LNCaP clone FGC (cell line): ENCODE data around the gene GNAS-AS1.
A peak's percentile ranks its signal among the peaks of the same experiment; 100 is the strongest.
"Not testable (repeated sequence)": the region's sequence is repeated elsewhere in the genome, so short reads cannot be mapped to it uniquely, and the experiment has no call there.

Source experiments
- DNase-seq: peaks from one replicate; pipeline ENCODE4 v3.0.0-alpha.2; 2011; ENCODE audit warnings: low read depth
- H3K4me3 ChIP-seq: 2 replicates; pipeline ENCODE4 v1.5.1; 2011; ENCODE audit warnings: mild to moderate bottlenecking, low read depth, low read length, control low read depth
- CTCF ChIP-seq: IDR thresholded peaks from 2 replicates; pipeline ENCODE4 v1.5.1; 2012; ENCODE audit warnings: mild to moderate bottlenecking; ENCODE audit not compliant: control insufficient read depth, insufficient read depth; ENCODE audit errors: extremely low read depth

GNAS-AS1 gene

GRCh38 chr20:58837717-58838116 lies 13.0 kb downstream of the GNAS-AS1 start:
- DNase-seq = no peak
- H3K4me3 ChIP-seq = no peak overlapping the region
- no peak for TF ChIP-seq CTCF

DNA sequence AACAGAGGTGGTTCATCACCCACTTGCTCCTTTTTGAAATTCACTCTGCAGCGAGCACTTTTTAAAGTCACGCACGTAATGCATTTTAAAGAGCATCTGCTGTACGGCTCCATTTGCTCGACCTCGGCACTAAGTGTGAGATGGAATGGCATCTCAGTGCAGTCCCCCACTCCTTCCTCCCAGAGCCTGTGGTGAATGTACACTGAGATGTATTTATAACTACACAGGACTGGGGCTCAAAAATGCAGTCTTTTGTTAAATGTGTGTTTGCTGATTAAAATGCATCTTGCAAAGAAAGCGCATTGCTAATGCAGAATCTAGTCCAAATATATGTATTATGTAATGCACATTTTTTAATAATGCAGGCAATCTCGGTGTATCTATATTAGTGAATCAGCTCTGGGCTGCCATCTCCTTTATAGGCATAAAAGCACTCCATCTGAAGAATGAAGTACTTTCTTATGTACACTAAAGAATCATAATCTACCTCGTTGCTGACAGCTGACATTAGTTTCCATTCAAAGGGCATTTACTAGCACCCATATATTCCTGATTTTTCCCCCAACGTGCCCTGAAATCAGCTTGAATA lies 14.0 kb downstream of the GNAS-AS1 start:
- H3K4me3 ChIP-seq = no peak overlapping the region
- DNase-seq = no peak
- TF ChIP-seq CTCF = no peak

GRCh38 chr20:58835231-58835630 lies 15.5 kb downstream of the GNAS-AS1 start:
- no peak overlapping the region for H3K4me3 ChIP-seq
- DNase-seq = no peak
- TF ChIP-seq CTCF = no peak

GRCh38 chr20:58833921-58834320 lies 16.8 kb downstream of the GNAS-AS1 start:
- TF ChIP-seq CTCF = no peak
- no peak for DNase-seq
- no peak overlapping the region for H3K4me3 ChIP-seq

DNA sequence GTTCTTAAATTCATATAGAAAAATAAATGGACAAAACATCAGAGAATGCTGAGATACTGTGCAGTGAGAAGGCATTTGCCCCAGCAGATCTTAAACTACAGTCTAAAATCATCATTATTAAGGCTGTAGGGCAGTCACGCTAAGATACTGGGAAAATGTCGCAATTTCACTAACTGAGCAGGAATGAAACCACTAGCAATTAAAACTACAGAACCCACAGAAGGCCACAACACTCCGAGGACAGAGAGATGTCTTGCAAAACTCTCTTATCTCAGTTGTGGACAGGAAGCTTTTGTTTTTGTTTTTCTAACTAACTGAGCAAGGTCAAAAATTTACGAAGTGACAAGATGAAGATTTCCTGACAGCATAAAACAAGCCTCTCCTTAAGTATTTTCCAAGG lies 18.2 kb downstream of the GNAS-AS1 start:
- H3K4me3 ChIP-seq = no peak overlapping the region
- TF ChIP-seq CTCF = no peak
- no peak for DNase-seq

- peak; percentile 60 for DNase-seq
- no peak overlapping the region for H3K4me3 ChIP-seq
- TF ChIP-seq CTCF = peak; percentile 44
Observed at GRCh38 chr20:58829531-58829941, 21.2 kb downstream of the GNAS-AS1 start.

- H3K4me3 ChIP-seq, DNase-seq: not testable (repeated sequence)
Observed at GRCh38 chr20:58828804-58829203, 21.9 kb downstream of the GNAS-AS1 start.
